Smooth muscle cell (in vitro differentiated cells): Measurements from ENCODE around the gene IQGAP2. TPM values are rescaled to one million over a fixed set of nuclear protein-coding genes. Genes with fewer than 3 reads are reported as not detected.

Experiments used
- DNase-seq: peaks from one replicate; lab custom pipeline; 2025; ENCODE audit not compliant: unreplicated experiment; lab: John Stamatoyannopoulos, UW
- H2AFZ ChIP-seq: fragments of 200-600 bp; sonication (generic); 2 replicates; pipeline ENCODE4 v1.6.0; 2016; ENCODE audit warnings: antibody characterized with exemption, low read depth, mild to moderate bottlenecking
- H3F3A ChIP-seq: fragments of 200-600 bp; sonication (generic); 2 replicates; pipeline ENCODE4 v1.6.0; 2017; ENCODE audit warnings: antibody characterized with exemption, low read depth
- H3K27ac ChIP-seq: fragments of 200-600 bp; sonication (generic); 2 replicates; pipeline ENCODE4 v1.5.1; 2016; ENCODE audit warnings: low read depth, mild to moderate bottlenecking
- H3K27me3 ChIP-seq: fragments of 200-600 bp; sonication (generic); 2 replicates; pipeline ENCODE4 v1.6.1; 2016; ENCODE audit warnings: low read depth, mild to moderate bottlenecking
- H3K36me3 ChIP-seq: fragments of 200-600 bp; sonication (generic); 2 replicates; pipeline ENCODE4 v1.5.1; 2016; ENCODE audit warnings: low read depth
- H3K4me1 ChIP-seq: fragments of 200-600 bp; sonication (generic); 2 replicates; pipeline ENCODE4 v1.5.1; 2016; ENCODE audit warnings: low read depth
- H3K4me2 ChIP-seq: fragments of 200-600 bp; sonication (generic); 2 replicates; pipeline ENCODE4 v1.6.0; 2016; ENCODE audit warnings: mild to moderate bottlenecking
- H3K4me3 ChIP-seq: fragments of 200-600 bp; sonication (generic); 2 replicates; pipeline ENCODE4 v1.5.1; 2016; ENCODE audit warnings: mild to moderate bottlenecking
- H3K79me2 ChIP-seq: fragments of 200-600 bp; sonication (generic); 2 replicates; pipeline ENCODE4 v1.6.0; 2016; ENCODE audit warnings: low read depth, mild to moderate bottlenecking
- H3K9ac ChIP-seq: fragments of 200-600 bp; sonication (generic); 2 replicates; pipeline ENCODE4 v1.6.0; 2016; ENCODE audit warnings: low read depth
- H3K9me3 ChIP-seq: fragments of 200-600 bp; sonication (generic); replicated peaks from 2 replicates; pipeline ENCODE4 v1.5.1; 2016; ENCODE audit warnings: low read depth
- H4K20me1 ChIP-seq: fragments of 200-600 bp; sonication (generic); 2 replicates; pipeline ENCODE4 v1.6.0; 2016; ENCODE audit warnings: low read depth
- CTCF ChIP-seq: fragments of 200-600 bp; sonication (generic); IDR thresholded peaks from 2 replicates; pipeline ENCODE4 v1.5.1; 2017; ENCODE audit warnings: borderline replicate concordance, mild to moderate bottlenecking, antibody characterized with exemption; ENCODE audit not compliant: insufficient read depth, poor library complexity, severe bottlenecking
- WGBS: methylation state at CpG from one replicate; pipeline ENCODE4 v1.1.7; 2016; ENCODE audit warnings: low lambda C conversion rate; 5-methylcytosine and 5-hydroxymethylcytosine counted together
- polyA plus RNA-seq: library from polyadenylated mRNA; unstranded; fragments of >200 nt; fragmentation: Nextera tagmentation; extraction: Ambion mirVana; gene quantifications from 2 replicates; pipeline ENCODE4 v1.2.1, GENCODE V29; 2016
- total RNA-seq: library from RNA; depleted of rRNA; stranded (reverse); fragments of >200 nt; gene quantifications from 2 replicates; pipeline ENCODE4 v1.2.3, GENCODE V29; 2014

Gene IQGAP2
- total and polyA plus RNA-seq, 2 experiments from 2014 or later, result 7.3 to 16.6 TPM

DNA sequence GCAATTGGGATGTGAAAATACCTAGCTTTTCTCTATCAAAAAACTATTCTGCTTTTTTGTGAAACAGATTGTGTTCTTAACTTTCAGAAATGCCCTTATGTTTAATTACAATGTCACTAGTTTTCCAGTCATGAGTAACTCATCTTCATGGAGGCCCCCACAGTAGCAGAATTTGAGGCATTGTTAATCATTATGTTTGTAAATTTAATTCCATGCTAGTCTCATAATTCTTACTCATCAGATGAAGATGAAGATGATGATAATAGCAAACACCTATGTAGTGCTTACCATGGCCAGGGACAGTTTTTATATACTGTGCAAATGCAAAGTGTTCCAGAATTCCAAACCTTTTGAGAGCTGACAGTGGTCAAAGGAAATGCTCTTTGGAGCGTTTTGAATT is 285.1 kb downstream of the IQGAP2 start:
- no peak overlapping the region for H3K27ac ChIP-seq
- WGBS, result 96% methylated on average over 1 of the region's 1 CpG

DNA sequence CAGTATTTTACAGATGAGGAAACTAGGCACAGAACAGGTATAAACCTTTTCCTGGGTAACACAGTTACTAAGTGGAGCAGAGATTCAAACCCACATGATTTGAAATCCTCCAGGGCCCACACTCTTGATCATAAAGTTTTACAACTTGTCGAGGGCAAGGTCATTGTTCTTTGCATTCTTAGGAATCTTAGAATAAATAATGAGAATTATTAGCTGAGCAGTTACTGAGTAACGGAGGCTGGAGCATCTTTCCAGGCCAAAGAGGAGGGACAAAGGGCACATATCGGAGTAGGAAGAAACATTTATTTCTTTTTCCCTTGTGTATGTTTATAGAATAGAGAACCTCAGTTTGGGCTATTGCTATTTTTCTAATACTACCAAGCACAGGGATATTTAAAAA is 285.8 kb downstream of the IQGAP2 start:
- no peak overlapping the region for H3K4me3 ChIP-seq
- H3K4me2 ChIP-seq, result peak overlapping the region; percentile 67
- TF ChIP-seq CTCF, result no peak
- no peaks in the 10 kb centered on the region for H4K20me1 ChIP-seq
- no peak overlapping the region for H2AFZ ChIP-seq
- peak overlapping the region; percentile 83 for H3K27ac ChIP-seq
- no peaks in the 10 kb centered on the region for H3K36me3 ChIP-seq
- no peaks in the 10 kb centered on the region for H3K79me2 ChIP-seq
- H3K4me1 ChIP-seq, result peaks cover 24% of the 10 kb centered on the region
- H3F3A ChIP-seq, result peaks cover 19% of the 10 kb centered on the region
- 32% methylated on average over 3 of the region's 3 CpGs for WGBS
- DNase-seq, result no peak
- no peaks in the 10 kb centered on the region for H3K27me3 ChIP-seq
- no peaks in the 10 kb centered on the region for H3K9me3 ChIP-seq
- no peak overlapping the region for H3K9ac ChIP-seq

More for the DNA sequence above, 285.1 kb downstream of the IQGAP2 start:
- H3K4me3 ChIP-seq, result no peak overlapping the region
- peak overlapping the region; percentile 37 for H3K4me2 ChIP-seq
- no peak for TF ChIP-seq CTCF
- H4K20me1 ChIP-seq, result no peaks in the 10 kb centered on the region
- no peak overlapping the region for H3K9ac ChIP-seq
- H3K36me3 ChIP-seq, result no peaks in the 10 kb centered on the region
- no peaks in the 10 kb centered on the region for H3K27me3 ChIP-seq
- no peaks in the 10 kb centered on the region for H3K9me3 ChIP-seq
- H3K4me1 ChIP-seq, result peaks cover 24% of the 10 kb centered on the region
- no peaks in the 10 kb centered on the region for H3K79me2 ChIP-seq
- peaks cover 19% of the 10 kb centered on the region for H3F3A ChIP-seq
- no peak overlapping the region for H2AFZ ChIP-seq
- DNase-seq, result no peak

DNA sequence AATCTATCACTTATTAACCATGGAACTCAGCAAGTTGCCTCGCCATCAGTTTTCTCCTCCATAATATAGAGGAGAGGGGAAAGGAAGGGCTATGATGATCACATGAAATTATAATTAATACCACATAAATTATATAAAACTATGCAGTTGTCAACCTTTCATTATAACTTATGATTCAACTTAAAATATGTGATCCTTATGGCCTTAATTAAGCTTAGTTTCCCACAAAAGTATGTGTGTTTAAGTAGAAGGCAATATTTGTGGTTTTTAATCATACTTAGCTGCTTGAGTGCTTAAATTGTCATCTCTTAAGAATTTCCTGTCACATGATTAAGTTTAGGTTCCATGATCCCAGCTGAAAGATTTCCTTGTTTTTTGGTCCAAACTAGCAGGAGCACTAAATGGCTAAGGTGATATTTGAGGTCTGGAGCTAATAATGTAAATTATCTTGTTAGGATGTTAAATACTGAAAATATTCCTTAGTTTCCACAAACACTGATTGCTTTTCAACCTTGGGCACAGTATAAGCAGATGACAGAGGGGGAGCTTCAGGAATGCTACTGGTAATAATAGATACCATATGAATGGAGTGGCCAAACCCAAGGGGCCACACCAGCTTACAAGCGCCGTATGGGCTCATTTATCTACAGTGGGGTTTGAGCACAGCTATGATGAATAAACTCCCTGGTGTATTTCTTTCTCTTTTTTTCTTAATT is 286.4 kb downstream of the IQGAP2 start:
- H3K4me3 ChIP-seq, result no peak overlapping the region
- H3K4me2 ChIP-seq, result peak overlapping the region; percentile 67
- no peaks in the 10 kb centered on the region for H4K20me1 ChIP-seq
- H3K9me3 ChIP-seq, result no peaks in the 10 kb centered on the region
- no peak for TF ChIP-seq CTCF
- H3K4me1 ChIP-seq, result peaks cover 24% of the 10 kb centered on the region
- H3F3A ChIP-seq, result peaks cover 19% of the 10 kb centered on the region
- H3K79me2 ChIP-seq, result no peaks in the 10 kb centered on the region
- H3K27ac ChIP-seq, result peak overlapping the region; percentile 83
- no peak overlapping the region for H2AFZ ChIP-seq
- no peak for DNase-seq
- H3K27me3 ChIP-seq, result no peaks in the 10 kb centered on the region
- WGBS, result 41% methylated on average over 3 of the region's 3 CpGs
- no peaks in the 10 kb centered on the region for H3K36me3 ChIP-seq
- peak overlapping the region; percentile 11 for H3K9ac ChIP-seq
